GM18517 (cell line): ENCODE measurements around the gene AADACL4.

ENCODE experiments used
- ATAC-seq: cut with Tn5 transposase; IDR thresholded peaks from one replicate; pipeline ENCODE4 v1.9.1; 2021; ENCODE audit warnings: mild to moderate bottlenecking, moderate library complexity; ENCODE audit not compliant: unreplicated experiment

The AADACL4 gene

GRCh38 chr1:12643785-12644184 is at the start of gene AADACL4:
Gene AADACL4 (plus strand): TSS chr1:12644085. CDS start chr1:12644547, 462 bp downstream.
- ATAC-seq: no peak

DNA sequence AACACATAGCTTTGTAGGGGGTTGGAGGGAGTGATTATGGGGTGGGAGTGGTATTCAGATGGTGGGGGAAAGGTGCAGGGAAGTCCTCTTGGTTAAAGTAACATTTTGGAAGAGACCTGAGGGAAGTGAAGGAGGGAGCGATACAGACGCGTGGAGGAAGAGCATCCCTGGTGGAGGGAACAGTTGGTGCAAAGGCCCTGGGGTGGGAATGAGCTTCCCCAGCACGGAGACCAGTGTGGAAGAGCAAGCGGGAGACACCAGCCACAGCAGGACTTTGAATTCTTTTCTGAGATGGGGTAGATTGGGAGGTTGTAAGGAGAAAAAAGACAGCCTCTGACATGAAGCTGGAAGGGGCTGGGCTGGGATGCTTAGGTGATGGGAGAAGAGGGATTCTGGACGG is 49.4 kb upstream of the AADACL4 start:
- ATAC-seq: no peak

DNA sequence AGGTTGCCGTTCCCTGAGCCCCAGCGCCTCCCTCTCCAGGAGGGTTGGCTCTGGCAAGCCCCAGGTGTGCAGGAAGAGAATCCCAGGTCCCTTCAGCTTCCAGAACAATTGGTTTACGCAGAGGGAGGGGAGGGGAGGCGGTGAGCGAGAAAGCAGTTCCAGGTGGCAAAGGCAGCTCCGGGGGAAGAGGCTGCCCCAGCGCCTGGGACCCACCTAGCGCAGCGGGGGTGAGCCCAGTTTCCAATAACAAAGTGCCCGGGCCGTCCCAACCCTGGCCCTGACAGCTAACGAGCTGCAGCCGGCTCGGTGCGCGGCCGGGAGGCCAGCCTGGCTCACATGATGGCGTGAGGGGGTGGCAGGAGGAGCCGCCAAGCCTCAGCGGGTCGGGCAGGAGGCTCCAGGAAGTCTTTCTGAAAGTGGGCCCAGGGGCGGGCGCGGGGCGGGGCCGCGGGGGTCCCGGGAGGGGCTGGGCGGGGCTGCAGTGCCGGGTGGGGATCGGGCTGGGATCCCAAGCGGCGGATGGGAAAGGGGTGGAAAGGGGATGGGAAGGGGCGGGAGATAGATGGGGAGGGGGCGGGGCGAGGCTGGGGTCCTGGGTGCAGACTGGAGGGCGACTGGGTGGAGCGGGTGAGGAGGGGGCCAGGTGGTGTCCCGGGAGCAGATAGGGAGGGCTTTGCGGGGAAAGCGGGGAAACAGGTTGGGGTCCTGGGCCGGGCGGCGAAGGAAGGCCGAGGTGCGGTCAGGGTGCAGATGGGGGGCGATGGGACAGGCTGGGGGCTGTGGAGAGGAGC is 48.7 kb upstream of the AADACL4 start:
- no peak for ATAC-seq

DNA sequence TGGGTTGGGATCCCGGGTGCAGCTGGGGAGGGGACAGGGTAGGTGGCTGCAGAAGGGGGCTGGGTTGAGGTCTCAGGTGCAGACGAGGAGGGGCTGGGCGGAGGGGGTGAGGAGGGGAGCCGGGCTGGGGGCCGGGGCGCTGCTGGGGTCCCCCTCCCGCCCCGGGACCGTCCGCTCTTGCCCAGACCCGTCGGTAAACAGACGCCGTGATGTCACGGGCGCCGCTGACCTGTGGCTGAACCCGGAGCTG is 48.2 kb upstream of the AADACL4 start:
- no peak for ATAC-seq

DNA sequence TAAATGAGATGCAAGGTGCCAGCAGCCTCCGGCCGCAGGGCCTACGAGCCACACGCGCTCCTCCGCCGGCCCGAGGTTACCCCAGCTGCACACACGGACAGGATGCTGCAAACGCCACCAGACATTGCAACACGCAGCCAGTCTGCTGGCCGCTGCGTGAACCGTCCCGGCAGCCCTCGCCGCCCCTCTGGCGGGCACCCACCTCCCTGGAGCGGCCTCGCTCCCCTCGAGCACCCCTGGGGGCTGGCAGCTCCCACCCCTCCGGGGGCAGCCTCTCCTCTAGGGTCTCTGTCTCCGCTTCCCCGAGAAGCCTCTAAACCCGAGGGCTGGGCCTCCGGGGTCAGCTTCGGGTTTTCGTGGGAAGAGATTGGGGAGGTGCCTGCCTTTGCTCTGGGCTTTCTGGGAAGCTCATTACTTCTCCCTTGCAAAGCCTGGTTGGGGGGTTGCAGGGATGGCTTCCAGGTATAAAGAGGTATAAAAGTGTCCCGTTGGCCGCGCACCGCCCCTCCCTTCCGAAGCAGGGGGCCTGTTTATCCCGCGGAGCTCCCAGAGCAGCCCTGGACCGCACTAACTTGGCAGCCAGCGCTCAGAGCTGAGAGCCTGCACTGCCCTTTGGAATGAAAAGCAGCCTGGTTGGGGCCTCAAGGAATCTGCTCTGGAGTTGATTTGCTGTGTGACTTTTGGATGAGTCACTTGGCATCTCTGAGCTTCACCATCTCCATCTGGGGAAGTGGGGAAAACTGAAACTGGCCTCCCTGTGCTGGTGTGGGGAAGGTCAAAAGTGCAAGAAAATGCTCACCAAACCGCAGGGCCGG is 47.7 kb upstream of the AADACL4 start:
- ATAC-seq: no peak

- no peak for ATAC-seq
These were observed 46.1 kb upstream of the AADACL4 start for GRCh38 chr1:12597792-12598191.

DNA sequence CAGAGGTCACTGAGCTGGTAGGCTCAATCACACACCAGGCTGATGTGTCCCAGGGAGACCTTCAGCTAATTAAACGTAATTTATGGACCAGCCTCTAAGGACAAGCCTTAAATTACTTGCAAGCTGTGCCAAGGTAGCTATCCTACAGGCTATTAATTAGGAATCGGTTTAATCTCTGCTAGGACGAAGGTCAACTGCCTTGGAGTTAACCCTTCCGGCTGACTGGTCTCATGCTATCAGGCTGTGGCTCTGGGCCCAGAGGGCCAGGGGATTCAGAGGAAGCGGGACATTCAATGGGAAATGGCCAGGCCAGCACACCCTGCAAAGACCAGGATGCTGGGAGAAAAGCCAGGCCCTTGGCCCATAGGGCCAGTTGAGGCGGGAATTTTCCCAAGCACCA is 44.9 kb upstream of the AADACL4 start:
- no peak for ATAC-seq

- ATAC-seq: no peak
These were observed 44.2 kb upstream of the AADACL4 start for GRCh38 chr1:12599657-12600056.

DNA sequence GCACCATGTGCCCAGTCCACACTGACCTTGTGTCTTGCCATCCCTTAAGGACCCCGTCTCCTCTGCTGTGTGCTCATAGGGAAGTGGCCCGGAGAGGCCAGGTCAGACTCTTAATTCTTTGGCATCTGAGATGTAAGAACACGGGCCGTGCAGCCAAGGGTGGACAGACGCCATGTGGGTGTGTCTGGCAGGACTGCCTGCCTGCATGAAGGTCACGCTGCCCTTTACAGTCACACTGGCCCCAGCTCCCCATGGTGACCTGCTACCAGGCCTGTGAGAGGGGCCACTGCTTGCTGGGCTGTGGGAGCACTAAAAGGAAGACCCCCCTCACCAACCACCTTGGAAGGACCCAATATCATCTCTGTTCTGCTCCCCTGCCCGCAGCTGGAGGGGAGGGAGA is 43.5 kb upstream of the AADACL4 start:
- ATAC-seq: no peak

DNA sequence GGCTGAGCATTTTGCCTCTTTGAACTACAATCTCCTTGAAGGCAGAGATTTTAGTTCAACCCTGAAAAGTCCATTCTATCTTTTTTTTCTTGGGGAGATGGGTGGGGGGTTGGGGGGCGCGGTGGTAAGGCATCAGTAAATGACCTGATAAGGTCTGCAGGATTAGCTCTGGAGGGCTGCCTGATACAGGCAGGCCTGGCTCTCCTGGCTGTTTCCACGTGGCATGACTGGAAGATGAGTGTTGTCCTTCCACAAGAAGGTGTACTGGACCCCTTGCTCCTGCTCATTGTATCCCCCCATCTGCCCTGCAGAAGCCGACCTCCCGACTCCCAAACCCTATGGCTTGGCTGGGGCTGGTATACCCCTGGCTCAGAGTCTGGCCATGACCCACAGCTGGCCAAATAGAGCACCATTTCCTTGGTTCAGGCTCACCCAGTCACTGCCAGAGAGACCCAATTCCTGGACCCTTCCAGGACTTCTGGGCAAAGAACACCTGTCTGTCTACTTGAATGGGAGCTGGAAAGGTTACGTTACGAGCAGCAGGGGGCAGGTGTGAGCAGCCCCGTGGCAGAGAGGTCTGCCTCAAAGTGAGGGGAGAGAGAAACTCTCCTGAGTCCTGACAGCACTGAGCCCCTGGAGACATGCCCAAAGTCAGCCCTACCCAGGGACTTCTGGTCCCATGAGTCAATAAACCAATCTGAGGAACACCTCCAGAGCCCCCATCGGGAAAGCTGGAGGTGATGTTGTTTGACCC is 42.8 kb upstream of the AADACL4 start:
- ATAC-seq: no peak

DNA sequence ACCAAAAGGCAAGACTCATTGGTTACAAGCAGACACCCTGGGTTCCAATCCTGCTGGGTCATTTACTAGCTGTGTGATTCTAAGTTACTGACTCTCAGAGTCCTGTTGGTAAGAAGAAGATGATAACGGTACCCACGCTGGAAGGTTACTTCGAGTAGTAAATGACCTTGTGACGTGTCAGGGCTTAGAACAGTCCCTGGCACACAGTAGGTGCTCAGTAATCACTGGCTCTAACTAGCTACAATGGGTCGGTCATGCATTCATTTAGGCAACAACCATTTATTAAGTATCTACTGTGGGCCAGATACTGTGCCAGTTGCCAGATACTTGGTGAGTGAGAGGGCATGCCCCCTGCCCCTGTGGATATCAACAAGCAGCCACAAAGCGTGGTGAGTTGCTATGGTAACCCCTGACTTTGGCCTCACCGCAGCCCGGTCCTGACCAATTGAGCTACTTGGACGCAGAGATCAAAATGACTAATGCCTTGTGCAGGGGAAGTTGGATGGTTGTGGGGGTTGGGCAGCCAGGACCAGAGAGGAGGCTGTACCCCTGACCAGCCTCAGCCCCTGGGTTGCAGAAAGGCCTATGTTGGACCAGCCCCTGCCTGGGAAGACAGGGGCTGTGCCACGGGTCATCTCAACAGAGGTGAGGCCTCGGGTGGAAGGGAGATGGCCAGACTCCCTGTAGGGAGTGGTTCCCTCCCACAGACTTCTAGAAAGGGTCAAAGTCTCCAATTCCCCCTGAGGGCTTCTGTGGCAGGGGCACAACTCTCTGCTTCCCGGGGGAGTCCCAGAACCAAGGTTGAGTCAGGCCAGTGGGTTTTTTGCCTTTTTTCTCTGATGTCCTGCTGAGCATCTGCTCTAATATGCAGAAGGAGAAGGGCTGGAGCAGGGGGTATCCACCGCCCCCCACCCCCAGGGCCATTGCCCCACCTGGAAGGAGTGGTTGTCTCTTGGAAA is 41.9 kb upstream of the AADACL4 start:
- ATAC-seq: no peak

- no peak for ATAC-seq
These were observed 41.2 kb upstream of the AADACL4 start for GRCh38 chr1:12602659-12603024.

- ATAC-seq: no peak
These were observed 40.7 kb upstream of the AADACL4 start for GRCh38 chr1:12603224-12603623.

DNA sequence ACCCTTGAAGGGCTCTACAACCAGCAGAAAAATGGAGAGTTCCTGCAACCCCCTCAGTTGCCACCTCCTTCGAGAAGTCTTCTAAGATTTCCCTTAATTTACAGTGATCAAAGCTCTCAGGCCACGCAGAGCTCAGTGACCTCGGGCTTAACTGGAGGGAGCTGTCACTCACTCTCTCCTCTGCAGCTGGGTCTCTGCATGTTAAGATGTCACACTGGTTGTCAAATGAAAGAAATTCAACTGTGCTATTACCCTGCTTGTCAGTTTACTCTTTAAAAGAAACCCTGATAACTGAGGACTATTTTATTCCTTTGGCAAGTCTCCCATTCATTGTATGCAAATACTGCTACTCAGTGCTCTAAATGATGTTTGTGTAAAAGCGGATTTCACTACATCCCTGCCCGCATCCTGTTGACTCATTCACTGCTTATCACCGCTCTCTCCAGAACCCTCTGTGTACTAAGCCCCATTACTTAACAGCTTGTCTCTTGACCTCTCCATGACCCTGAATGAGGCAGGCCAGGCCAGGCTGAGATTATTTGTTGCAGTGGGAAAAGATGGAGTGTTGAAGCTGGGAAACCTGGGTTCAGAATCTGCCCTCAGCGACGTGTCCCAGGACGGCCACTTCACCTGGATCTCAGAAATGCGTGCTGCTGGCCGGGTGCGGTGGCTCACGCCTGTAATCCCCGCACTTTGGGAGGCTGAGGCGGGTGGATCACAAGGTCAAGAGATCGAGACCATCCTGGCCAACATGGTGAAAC is 39.6 kb upstream of the AADACL4 start:
- ATAC-seq: no peak

DNA sequence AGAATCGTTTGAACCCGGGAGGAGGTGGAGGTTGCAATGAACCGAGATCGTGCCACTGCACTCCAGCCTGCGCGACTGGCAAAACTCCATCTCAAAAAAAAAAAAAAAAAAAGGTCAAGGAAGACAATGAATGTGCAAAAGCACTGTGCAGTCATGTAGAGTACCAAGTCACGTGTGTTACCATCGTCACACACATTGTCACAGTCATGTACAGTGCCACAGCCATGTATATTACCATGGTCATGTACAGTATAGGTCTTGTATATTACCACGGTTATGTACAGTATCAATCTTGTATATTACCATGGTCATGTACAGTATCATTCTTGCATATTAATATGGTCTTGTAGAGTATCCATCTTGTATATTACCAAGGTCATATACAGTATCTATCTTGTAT is 38.9 kb upstream of the AADACL4 start:
- ATAC-seq: no peak

GRCh38 chr1:12607263-12607662 is 36.6 kb upstream of the AADACL4 start:
- no peak for ATAC-seq

DNA sequence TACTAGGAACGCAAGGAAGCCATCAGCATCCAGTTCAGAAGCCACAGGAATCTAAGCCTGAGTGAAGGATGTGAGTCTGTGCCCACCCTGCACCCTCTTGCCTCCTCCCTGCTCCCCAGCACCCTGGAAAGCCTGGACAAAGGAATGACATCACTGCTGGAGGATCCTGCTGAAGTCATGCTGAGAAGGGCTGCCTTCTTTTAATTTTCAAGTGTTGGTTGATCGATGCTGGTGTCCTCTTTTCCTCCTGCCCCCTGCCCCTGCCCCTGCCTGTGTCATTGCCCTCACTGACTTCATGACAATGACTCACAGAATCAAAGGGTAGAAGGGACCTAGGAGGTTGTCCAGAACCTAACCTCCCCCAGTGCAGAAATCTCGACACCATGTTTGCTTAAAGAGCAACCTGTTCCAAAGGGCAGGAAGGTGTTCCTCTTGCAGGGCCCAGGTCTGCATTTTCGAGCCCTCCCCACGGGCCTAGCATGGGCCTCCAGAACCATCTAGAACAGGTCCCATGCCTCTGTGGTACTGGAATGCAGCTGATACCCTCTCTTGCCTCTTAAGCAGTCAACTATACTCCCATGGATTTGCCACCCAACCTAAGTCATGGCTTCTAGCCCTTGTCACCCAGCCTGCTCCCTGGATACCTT is 35.5 kb upstream of the AADACL4 start:
- ATAC-seq: no peak

DNA sequence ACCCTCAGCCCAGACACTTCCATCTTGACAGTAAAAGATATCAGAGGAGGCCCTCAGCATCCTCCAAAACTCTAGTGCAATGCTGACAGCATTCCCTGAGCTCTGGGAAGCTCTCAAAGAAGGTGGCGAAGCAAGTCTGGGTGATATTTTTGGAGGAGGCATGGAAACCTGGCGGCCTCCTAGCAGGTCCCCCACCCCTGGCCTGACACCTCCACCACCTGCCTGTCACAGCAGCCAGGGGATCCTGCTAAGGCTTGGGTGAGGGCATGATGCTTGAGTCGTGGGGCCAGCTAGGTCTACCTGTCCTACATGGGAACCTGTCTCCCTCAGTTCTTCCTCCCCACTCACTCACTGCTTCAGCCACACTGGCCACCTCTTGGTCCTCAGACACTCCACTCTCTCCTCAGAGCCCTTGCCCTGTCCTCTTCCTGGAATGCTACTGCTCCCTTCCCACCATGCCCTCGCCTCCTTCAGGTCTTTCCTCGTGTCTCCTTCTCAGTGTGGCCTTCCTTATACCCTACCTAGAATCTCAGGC is 34.3 kb upstream of the AADACL4 start:
- no peak for ATAC-seq

GRCh38 chr1:12610305-12610935 is 33.5 kb upstream of the AADACL4 start:
- no peak for ATAC-seq
